Stimulated activated naive CD4-positive, alpha-beta T cell (primary cell): Measurements from ENCODE around the gene SERPINA1.

Source experiments
- DNase-seq, 6 experiments: peaks; one replicate each; lab custom pipeline; 2025; lab: John Stamatoyannopoulos, UW

SERPINA1 gene

DNA sequence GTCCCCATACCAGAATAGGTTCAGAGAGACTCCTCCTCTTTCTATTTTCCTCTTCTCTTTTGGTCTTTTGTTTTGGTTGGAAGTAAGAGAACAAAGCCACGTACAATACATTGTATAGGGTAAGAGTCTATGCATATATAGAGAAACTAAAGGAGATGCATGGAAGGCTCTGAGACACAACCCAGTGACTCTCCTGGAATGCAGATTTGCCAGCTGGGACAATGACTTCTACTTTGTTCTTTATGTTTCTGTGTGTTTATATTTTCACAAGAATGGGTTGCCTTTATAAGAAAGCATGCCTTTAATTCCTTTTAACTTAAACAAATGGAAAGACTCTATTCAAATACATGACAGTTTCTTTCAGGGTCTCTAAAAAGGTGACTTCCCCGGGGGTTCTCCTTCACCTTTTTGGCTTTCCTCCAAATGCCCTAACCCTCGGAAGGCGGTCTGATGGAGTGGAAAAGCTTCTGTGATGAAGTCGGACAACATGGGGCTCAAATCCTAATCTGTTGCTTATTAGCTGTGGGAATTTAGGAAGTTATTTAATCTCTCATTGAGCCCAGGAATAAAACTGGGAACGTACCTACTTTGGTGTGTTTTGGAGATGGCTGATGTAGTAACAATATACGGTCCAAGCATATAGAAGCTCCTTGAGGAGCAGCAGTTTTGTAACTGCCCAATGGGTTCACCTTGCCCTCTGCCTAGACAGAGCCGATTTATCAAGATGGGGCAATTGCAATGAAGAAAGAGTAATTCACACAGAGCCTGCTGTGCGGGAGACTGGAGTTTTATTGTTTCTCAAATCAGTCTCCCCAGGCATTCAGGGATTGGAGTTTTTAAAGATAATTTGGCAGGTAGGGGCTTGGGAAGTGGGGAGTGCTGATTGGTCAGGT, 9.1 kb upstream of the SERPINA1 start:
- no peak for DNase-seq

- DNase-seq = no peak
Observed at GRCh38 chr14:94396628-94397225, 8.3 kb upstream of the SERPINA1 start.

DNA sequence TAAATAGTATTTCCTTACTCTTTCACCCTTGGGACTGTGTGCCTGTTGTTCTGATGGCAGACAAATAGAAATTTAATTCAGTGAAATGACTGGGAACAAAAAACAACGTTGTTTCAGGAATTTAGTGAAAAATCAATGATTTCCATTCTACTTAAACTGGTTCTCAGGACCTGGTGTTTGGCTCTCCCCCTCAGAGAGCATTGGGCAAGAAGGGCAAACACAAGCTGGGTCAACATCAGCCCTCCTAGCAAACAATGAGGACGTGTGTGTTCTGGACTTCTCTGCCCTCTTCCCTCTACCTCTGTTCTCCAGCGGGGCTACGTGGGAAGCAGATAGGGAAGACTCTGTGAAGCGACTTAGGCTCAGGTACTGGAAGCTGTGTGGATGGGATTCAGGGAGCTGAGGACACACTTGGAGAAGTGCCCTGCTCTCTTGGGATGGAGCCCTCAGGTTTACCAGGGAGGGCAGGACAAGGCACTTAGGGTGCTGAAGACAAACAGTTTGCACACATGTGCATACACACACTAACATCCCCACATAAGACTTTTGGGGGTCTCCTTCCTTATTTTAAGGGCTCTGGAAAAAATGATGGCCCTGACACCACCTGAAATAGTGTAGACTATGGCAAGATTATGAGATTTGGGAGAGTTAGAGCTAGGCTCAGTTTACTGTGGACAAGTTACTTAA, 7.6 kb upstream of the SERPINA1 start:
- DNase-seq = no peak

GRCh38 chr14:94395282-94395887, 7.0 kb upstream of the SERPINA1 start:
- DNase-seq = no peak

DNA sequence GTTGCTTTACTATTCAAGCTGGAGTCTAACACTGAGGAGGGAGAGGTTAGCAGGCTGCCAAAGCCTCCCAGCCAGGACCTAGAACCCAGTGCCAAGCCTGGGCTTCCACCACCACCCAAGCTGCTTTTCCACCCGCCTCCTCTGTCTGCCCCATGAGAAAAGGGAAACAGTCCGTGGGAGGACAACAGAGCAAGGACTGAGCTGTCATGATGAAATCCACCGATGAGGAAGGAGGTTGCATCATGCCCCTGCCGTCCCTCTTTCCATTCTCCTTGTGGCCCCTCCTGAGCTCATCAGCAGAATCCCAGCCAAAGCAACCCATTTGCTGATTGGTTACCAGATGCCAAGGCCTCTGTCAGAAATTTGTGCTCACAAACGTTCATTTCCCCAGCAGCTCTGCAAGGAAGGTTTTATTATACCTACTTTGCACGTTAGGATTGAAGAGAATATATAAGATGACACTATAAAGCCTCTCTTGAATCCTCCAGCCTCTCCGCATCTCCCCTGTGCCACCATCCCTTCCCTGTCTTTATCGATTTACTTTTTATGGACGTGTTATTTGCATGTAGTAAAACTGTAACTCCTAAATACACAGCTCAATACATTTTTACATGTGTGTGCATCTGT, 6.3 kb upstream of the SERPINA1 start:
- no peak for DNase-seq

DNA sequence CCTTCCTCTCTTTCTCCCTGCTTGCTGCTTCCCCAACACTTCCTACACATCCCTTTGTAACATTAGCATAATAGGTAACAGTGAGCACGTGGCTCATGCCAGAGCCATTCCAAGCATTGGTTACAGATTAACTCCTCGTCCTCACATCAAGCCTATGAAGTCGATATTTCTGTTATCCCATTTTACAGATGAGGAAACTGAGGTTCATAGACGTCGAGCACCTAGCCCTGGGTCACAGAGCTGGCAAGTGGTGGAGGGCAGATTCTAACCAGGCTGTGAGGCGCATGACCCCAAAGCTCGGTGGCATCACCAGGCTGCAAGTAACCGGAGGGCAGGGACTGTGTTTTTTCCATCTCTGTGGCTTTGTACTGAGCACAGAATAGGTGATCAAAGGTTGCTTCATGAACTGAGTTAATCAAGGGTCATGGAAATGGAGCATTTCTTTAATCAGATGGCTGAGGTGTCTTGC, 5.7 kb upstream of the SERPINA1 start:
- no peak for DNase-seq

- DNase-seq = no peak
Observed at GRCh38 chr14:94393474-94393873, 5.1 kb upstream of the SERPINA1 start.

- DNase-seq = no peak
Observed at GRCh38 chr14:94392510-94392935, 4.1 kb upstream of the SERPINA1 start.

DNA sequence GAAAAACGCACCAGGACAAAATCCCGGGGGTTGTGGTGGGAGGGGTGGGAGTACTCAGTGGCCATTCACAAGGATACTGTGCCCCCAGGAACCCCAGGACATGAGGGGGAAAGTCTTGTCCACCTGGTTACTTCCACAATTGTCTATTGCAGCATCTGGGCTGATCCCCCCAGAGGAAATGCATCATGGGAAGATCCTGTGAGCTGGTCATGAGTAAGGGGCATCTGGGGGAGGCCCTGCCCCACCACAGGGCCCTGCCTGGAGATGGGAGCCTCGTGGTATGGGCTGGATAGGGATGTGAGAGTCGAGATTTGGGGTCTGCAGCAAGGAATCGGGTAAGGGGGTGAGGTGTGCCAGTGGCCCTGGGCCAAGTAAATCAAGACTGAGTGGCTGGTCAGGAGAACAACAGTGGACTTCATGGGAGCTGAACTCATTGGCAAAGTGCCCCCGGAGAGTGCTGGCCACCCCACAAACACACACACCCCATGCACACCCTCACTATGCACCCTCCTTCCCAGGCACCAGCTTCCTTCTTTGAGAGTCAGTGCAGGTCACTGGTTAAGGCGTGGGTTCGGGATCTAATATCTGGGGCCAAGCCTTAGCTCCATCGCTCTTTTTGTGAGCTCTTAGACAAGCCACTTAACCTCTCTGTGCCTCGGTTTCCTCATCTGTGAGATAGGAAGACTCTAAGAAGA, 3.0 kb upstream of the SERPINA1 start:
- no peak for DNase-seq

DNA sequence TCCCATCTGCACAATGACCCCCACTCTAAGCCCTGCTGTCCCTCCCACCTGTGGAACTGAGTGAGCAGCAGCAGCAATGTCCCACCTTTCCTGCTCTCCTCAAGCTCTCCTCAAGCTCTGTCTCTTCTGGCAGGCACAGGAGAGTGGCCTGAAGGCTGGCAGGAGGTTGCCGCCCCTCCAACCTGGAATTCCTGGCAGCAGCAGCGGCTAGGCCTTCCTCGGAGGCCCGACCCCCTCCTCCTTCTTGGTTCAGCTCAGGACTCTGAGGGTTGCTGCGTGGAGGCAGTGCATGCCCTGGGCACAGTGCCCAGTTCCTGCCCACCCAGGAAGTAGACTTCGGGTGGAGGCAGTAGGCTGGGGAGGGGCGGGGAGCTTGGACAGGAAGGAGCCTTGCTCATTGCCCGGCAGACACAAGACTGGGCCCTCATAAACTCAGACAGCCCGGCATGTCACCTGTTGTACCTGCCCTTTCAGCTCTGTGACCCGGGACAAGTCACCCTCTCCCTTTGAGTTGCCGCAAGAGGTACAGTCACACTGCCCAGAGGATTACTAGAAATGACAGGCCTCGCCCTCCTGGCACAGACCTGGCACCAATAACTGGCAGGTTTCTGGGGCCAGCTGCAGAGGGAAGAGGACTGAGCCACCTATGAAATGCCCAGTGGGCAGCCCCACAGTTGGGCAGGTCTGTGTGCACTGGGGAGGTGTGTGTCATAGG, 2.1 kb upstream of the SERPINA1 start:
- no peak for DNase-seq

DNA sequence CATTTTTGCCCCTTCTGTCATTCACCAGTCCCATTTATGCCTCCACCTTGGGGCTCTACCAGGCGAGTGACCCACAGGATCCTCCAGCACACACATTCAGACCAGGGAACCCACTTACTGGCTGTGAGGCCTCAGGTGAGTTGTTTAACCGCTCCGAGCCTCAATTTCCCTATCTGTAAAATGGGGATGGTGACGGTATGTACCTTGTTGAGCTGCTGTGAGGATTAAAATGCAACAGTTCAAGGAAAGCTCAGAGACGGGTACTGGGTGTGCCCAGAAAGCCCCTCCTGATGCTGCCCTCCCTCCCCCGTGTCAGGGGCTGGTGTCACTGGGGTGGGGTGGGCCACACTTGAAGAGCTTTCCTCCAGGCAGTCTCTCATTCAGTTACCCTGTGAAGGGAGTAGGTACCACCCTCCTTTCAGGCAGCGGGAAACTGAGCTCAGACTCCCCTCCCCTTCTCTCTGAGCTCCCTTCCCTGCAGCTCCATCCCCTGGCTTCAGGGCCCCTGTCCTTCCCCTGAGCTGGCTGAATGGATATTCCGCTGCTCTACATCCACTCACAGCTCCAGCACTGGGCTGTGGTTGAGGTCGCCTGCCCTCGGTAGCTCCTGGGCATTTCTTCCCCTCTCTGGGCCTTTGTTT, 1.4 kb upstream of the SERPINA1 start:
- no peak for DNase-seq

- DNase-seq = no peak
Observed at GRCh38 chr14:94389104-94389469, 685 bp upstream of the SERPINA1 start.

- no peak for DNase-seq
Observed at GRCh38 chr14:94388027-94388383, 397 bp downstream of the SERPINA1 start.

DNA sequence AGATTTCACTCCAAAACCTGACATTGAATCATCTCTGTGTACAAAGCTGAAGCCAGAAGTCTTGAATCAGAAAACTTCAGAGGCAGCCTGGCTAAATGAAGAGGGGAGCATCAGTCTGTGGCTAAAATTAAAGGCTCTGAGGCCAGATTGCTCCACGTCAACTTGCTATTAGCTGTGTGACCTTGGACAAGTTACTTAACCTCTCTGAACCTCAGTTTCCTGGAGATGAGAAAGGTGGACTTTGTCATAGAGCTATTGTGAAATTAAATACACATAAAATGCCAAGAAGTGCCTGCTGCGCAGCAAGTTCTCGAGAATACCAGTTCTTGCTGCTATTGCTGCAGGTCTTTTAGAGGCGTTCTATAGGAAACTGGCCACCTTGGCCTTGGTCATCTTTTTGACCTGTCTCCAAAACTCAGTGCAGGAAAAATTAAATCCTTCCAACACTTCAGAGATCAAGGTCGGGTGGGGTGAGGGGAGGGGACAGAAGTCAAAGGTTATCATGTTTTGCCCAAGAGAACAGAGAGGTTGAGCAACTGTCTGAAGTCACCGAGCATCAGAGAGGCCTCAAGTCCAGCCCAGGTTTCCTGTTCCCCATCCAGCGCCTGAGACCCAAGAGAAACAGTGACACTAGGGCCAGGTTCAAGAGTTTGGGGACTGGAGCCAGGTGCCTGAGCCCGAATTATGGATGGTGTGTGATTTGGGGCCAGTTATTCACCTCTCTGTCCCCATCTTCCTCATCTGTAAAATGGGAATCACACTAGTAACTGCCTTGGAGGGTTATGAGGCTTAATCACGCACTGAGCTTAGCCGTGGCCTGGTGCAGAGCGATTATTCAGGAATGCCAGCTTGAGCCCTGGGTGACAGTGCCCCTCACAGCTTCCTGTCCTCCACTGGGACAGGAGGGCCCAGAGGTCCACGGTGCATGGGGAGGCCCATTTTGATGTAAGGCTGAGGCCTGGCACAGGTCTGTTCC, 1.1 kb downstream of the SERPINA1 start:
- no peak for DNase-seq

- no peak for DNase-seq
Observed at GRCh38 chr14:94386085-94387031, 2.0 kb downstream of the SERPINA1 start.

GRCh38 chr14:94385553-94386057, 2.8 kb downstream of the SERPINA1 start:
- DNase-seq = no peak

GRCh38 chr14:94384342-94384741, 4.1 kb downstream of the SERPINA1 start:
- no peak for DNase-seq

DNA sequence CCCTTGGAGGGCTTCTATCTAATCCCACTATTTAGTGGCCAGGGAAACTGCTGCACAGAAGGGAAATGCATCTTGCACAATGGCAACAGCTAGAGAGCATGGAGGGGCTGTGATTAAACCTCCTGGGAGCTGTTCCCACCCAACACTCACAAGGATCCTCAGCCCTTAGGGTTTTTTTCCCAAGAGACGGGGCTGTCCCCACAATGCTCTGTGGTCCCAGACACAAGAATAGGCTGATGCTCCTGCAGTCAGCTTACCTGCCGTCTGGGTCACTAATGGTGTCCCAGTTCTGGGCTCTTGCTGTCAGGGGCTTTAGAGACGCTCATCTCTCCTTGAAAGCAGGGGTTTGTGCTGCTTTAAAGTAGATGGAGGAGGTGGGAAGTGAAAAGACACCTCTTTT, 4.6 kb downstream of the SERPINA1 start:
- DNase-seq = no peak
